ENCODE measurements around the gene CMTM8. TPM values are rescaled to one million over a fixed set of nuclear protein-coding genes. Genes with fewer than 3 reads are reported as not detected.

CMTM8 gene
- total RNA-seq, 1 donor from 2014 or later = 0.24 TPM

DNA sequence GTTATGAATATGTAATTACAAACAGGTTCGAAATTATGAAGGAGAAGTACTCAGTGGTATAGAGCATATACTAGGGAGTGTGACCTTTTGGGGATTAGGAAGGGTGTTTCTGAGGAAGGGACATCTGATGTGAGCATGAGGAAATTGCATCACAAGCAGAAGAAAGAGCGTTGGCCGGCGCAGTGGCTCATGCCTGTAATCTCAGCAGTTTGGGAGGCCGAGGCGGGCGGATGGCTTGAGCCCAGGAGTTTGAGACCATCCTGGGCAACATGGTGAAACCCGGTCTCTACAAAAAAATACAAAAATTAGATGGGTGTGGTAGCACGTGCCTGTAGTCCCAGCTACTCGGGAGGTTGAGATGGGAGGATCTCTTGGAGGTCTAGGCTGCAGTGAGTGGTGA, 160.1 kb downstream of the CMTM8 start:
- H3K36me3 Mint-ChIP-seq (ENCODE audit: low read depth) = peaks cover 16% of the 10 kb centered on the region
- intact Hi-C loops (cut with micrococcal nuclease) = no loop called here
- H3K4me3 Mint-ChIP-seq = no peak overlapping the region
- H3K27ac Mint-ChIP-seq = peak overlapping the region; percentile 63
- TF ChIP-seq CTCF (IDR thresholded peaks at IDR 0.05) = no peak
- peaks cover 89% of the 10 kb centered on the region for H3K4me1 Mint-ChIP-seq
- H3K27me3 Mint-ChIP-seq = no peaks in the 10 kb centered on the region
- POLR2A ChIA-PET = interaction anchor here (0.7 kb wide), 1 partner anchor 16 kb away, joined by 3 read pairs; no protein-coding TSS in a partner anchor
- CTCF ChIA-PET = interaction anchor here (1.1 to 5.1 kb wide), 6 partner anchors 16 to 102 kb away, joined by 3 to 40 read pairs (median 4); no protein-coding TSS in a partner anchor
- no peak for ATAC-seq (ENCODE audit: low read depth)
- no peak for DNase-seq
- no peaks in the 10 kb centered on the region for H3K9me3 Mint-ChIP-seq

DNA sequence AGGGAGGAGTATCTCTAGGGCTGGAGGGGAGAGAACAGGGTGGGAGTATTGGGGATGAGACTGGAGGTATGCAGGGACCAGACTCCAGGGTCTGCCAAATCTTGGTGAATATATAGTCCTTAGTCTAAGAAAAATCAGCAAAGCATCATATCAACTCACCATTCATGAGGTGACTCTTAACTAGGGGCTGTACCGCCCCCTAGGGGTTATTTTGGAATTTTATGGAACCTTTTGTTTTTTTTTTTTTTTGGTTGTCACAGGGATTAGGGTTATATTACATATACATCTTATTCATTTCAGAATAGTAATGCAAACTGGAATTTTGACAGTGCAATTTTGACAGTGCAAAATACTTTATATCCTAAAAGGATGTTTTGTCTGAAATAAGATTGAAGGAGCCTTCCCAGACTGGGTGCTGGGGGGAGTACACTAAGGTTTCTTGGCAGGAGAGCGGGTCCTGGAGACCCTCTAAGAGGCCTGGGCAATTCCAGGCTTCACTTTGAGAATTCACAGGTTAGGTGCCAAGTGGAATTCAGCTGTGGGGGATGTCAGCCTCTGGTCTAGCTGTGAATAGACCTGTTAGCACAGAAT, 160.6 kb downstream of the CMTM8 start:
- no peaks in the 10 kb centered on the region for H3K27me3 Mint-ChIP-seq
- no peak for DNase-seq
- peaks cover 16% of the 10 kb centered on the region for H3K36me3 Mint-ChIP-seq (ENCODE audit: low read depth)
- ChIA-PET CTCF (interaction anchor here (0.9 to 2.7 kb wide), 4 partner anchors 15 to 103 kb away, joined by 3 to 18 read pairs (median 4); no protein-coding TSS in a partner anchor), POLR2A (interaction anchor here (1.8 kb wide), 1 partner anchor 15 kb away, joined by 5 read pairs; no protein-coding TSS in a partner anchor)
- ATAC-seq (ENCODE audit: low read depth) = peak; percentile 28
- TF ChIP-seq CTCF (IDR thresholded peaks at IDR 0.05) = peak; percentile 24
- H3K4me1 Mint-ChIP-seq = peaks cover 89% of the 10 kb centered on the region
- H3K4me3 Mint-ChIP-seq = no peak overlapping the region
- no peaks in the 10 kb centered on the region for H3K9me3 Mint-ChIP-seq
- intact Hi-C loops (cut with micrococcal nuclease) = loop anchor here (1.0 kb wide), 4 partner anchors 24 to 222 kb away; no protein-coding TSS in a partner anchor
- peak overlapping the region; percentile 73 for H3K27ac Mint-ChIP-seq

GRCh38 chr3:32401126-32401525, 162.6 kb downstream of the CMTM8 start:
- H3K9me3 Mint-ChIP-seq = no peaks in the 10 kb centered on the region
- H3K27me3 Mint-ChIP-seq = no peaks in the 10 kb centered on the region
- no peak for TF ChIP-seq CTCF (IDR thresholded peaks at IDR 0.05)
- peaks cover 86% of the 10 kb centered on the region for H3K4me1 Mint-ChIP-seq
- H3K36me3 Mint-ChIP-seq (ENCODE audit: low read depth) = peaks cover 24% of the 10 kb centered on the region
- peak overlapping the region; percentile 86 for H3K27ac Mint-ChIP-seq
- ChIA-PET CTCF (interaction anchor here (0.7 to 2.7 kb wide), 7 partner anchors 13 to 67 kb away, joined by 3 to 18 read pairs (median 3); no protein-coding TSS in a partner anchor), POLR2A (interaction anchor here (0.7 to 1.8 kb wide), 6 partner anchors 10 to 67 kb away, joined by 3 to 11 read pairs (median 4); partner anchors contain the start of gene CMTM7)
- H3K4me3 Mint-ChIP-seq = peak overlapping the region; percentile 89
- ATAC-seq (ENCODE audit: low read depth) = no peak
- intact Hi-C loops (cut with micrococcal nuclease) = loop anchor here (1.0 to 10.0 kb wide), 5 partner anchors 9 to 866 kb away; partner anchors contain the start of gene STT3B
- DNase-seq = no peak

DNA sequence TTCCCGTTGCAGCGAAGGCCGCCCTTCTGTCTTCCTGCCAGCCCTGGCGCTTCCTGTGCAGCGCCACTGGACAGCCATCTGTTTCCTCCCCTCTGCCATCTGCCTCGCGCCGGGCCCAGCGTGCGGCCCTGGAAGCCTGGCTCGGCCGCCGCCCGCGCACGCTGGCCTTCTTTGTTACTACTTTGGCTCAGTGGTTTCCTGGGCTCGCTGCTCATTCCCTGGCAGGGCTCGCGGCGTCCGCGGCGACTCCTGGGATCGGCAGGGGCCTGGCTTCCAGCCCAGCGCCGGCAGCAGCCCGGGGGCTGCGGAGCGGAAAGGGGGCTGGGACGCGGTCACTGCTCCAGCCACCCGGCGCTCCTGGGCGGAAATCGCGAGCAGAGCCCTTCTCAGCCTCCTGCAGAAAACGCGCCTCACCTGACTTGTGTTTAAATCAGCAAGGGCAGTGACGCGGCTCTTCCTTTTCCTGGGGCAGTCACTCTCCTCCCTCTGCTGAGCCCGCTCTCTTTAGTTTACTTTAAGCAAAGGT, 163.1 kb downstream of the CMTM8 start:
- peaks cover 86% of the 10 kb centered on the region for H3K4me1 Mint-ChIP-seq
- peak overlapping the region; percentile 89 for H3K4me3 Mint-ChIP-seq
- intact Hi-C loops (cut with micrococcal nuclease) = loop anchor here (1.0 to 10.0 kb wide), 5 partner anchors 9 to 867 kb away; partner anchors contain the start of gene STT3B
- no peaks in the 10 kb centered on the region for H3K27me3 Mint-ChIP-seq
- ATAC-seq (ENCODE audit: low read depth) = peak; percentile 71
- TF ChIP-seq CTCF (IDR thresholded peaks at IDR 0.05) = no peak
- H3K36me3 Mint-ChIP-seq (ENCODE audit: low read depth) = peaks cover 24% of the 10 kb centered on the region
- CTCF ChIA-PET = interaction anchor here (1.0 to 3.2 kb wide), 5 partner anchors 13 to 66 kb away, joined by 3 to 20 read pairs (median 9); no protein-coding TSS in a partner anchor
- DNase-seq = peak; percentile 45
- POLR2A ChIA-PET = interaction anchor here (0.7 to 1.9 kb wide), 8 partner anchors 10 to 66 kb away, joined by 3 to 11 read pairs (median 6); partner anchors contain the start of gene CMTM7
- no peaks in the 10 kb centered on the region for H3K9me3 Mint-ChIP-seq
- H3K27ac Mint-ChIP-seq = peak overlapping the region; percentile 97

Measured in activated B cell treated with CpG ODN at 0.5 μM for 24 hours (primary cell).